ENCODE results near the gene KIN.
"Not testable (repeated sequence)": the region's sequence is repeated elsewhere in the genome, so short reads cannot be mapped to it uniquely, and the experiment has no call there.

The KIN gene

DNA sequence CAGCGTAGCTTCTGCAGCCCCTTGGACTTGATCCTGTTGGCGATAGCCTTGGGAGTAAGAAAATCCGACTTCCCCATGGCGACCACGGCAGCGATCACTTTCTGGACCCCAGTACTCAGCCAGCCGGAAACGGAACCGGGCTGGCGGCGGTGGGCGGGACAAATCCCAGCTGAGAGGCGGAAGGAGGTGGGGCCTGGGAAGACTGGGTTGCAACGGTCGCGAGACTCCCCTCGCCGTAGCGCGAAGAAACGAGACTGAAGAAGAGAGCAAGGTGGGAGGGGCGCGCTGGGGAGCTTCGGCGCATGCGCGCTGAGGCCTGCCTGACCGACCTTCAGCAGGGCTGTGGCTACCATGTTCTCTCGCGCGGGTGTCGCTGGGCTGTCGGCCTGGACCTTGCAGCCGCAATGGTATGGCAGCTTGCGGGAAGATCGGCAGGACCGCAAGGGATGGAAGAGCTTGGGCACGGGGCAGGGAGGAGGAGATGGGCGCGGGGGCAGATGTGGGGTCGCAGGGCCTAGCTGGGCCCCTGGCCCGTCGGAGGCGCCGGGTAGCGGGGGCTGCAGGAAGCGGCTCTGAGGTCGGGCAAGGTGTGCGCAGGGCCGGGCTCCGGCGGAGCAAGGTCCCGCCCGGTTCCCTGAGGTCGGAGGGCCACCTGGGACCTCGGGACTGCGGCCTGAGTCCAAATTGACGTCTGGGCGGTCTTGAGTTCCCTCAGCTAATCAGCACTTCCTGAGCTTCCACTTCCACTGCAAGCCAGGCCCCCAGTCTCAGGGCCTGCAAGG, at the start of gene KIN, which contains the start of gene ATP5F1C:
KIN (minus strand) TSS at position 137 of the 782 bp plus-strand sequence; CDS start at position 77, 60 bp downstream.
ATP5F1C (plus strand) TSS at position 321 of the 782 bp plus-strand sequence; CDS start at position 352, 31 bp downstream.
- in situ Hi-C loops (cut with MboI; ENCODE audit: low sequenced_read_pairs), result no loop called here

DNA sequence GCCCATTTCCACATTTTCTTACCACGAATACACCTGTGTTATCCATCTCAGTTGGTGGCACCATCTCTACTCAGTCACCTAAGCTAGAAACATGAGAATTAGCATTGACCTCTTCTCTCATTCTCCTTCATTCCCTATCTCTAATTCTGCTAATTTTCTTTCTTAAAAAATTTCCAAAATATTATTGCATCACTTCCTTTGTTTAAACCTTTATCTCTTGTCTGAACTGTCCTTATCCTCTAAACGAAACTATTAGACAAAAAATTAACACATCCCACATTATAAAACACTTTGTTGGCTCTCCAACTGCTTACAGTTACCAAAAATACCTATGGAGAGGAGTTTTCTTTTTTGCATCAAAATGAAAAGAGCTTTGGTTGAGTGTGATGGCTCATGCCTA, 48.8 kb upstream of the KIN start:
- in situ Hi-C loops (cut with MboI; ENCODE audit: low sequenced_read_pairs), result no loop called here

- in situ Hi-C loops (cut with MboI; ENCODE audit: low sequenced_read_pairs), result no loop called here
These were observed 46.5 kb upstream of the KIN start for GRCh38 chr10:7834262-7834661.

GRCh38 chr10:7833210-7833609, 45.4 kb upstream of the KIN start:
- in situ Hi-C loops (cut with MboI; ENCODE audit: low sequenced_read_pairs), result no loop called here

GRCh38 chr10:7832060-7832459, 44.3 kb upstream of the KIN start:
- in situ Hi-C loops (cut with MboI; ENCODE audit: low sequenced_read_pairs), result no loop called here

GRCh38 chr10:7829289-7829834, 41.6 kb upstream of the KIN start:
- in situ Hi-C loops (cut with MboI; ENCODE audit: low sequenced_read_pairs), result no loop called here

DNA sequence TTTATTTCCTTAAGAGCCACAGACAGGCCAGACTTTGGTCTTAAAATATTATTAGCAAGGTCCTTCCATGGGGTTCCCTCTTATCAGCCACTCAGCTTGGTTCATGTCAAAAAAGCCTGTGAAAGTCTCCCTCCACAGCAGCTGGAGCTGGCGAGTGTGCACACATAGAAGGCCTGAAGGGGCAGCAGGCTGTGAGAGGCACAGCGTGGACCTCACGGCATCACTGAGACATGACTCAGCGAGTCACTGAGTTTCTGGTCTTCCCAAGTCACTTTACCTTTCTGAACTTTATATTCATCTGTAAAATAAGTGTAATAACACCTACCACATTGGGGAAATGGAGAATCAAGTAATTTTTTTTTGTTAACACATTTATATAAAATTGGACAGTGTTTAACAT, 39.2 kb upstream of the KIN start:
- in situ Hi-C loops (cut with MboI; ENCODE audit: low sequenced_read_pairs), result no loop called here

- in situ Hi-C loops (cut with MboI; ENCODE audit: low sequenced_read_pairs), result no loop called here
These were observed 36.5 kb upstream of the KIN start for GRCh38 chr10:7824251-7824650.

DNA sequence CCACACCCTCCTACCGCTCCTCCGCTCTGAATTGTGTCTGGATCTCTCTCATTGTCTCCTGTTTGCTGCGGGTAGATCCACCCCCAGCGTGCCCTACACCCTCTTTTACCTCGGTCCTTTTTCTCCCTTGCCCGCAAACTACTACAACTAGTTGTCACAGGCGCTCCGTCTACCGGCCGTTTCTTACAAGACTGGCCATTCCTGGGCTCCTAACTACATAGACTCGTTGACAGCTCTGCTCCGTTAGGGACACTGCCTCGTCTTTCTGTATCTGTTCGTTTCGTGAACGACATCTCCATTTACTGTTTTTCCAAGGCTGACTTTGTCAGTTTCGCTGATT, 31.3 kb upstream of the KIN start:
- in situ Hi-C loops (cut with MboI; ENCODE audit: low sequenced_read_pairs), result no loop called here

DNA sequence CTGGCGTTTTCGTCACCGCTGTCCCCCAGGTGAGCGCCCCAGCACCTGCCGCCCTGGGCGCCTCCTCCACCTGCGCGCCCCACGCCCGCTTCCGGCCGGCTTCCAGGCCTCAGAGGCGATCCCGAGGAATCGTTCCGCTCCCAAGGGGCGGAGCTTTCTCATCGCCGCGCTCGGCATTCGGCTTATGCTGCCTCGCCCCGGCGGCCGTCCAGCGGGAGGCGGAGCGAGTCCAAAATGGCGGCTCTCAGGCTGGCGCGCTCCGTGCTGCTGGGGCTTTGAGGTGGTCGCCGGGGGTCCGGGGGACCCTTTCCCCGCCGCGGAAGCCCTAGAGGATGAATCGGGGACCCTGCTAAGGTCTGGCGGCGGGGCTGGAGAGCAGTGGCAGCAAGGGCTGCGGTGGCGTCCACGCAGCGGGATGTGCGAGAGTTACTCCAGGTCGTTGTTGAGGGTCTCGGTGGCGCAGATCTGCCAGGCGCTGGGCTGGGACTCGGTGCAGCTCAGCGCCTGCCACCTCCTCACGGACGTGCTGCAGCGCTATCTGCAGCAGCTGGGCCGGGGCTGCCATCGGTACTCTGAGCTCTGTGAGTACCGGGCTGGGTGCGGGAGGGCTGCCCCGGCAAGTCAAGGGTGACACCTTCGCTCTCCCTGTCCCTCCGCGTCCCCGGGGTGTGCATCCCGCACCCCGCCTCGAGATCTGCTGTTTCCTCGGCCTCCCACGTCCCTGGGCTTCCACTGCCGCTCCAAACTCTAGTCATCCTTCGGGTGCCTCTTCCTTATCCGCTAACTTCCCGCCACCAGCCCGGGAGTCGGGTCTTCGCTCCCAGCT, 30.7 kb upstream of the KIN start, which contains the start of gene TAF3:
TAF3 (plus strand) TSS at position 211 of the 826 bp plus-strand sequence; CDS start at position 416, 205 bp downstream.
- in situ Hi-C loops (cut with MboI; ENCODE audit: low sequenced_read_pairs), result no loop called here

- in situ Hi-C loops (cut with MboI; ENCODE audit: low sequenced_read_pairs), result no loop called here
These were observed 30.1 kb upstream of the KIN start for GRCh38 chr10:7817984-7818294.

DNA sequence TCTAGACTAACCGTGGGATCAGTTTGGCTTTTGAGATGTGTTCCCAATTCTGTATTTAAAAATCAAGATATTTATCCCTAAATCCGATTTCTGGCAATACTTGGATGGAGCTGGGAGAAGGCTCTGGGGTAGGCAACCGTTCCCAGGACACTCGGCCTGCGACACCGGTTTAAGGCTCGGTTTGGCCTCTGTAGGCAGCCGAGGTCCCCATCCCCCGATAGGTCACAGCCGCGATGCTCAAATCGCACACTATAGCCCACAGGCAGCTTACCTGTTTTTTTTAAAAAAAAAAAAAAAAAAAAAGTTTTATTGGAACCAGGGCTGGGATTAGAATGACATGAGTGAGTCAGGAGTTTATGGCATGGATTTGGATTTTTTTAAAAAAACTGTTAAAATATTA, 29.8 kb upstream of the KIN start:
- in situ Hi-C loops (cut with MboI; ENCODE audit: low sequenced_read_pairs), result no loop called here

- in situ Hi-C loops (cut with MboI; ENCODE audit: low sequenced_read_pairs), result no loop called here
These were observed 25.7 kb upstream of the KIN start for GRCh38 chr10:7813481-7813880.

GRCh38 chr10:7811743-7812142, 23.9 kb upstream of the KIN start:
- in situ Hi-C loops (cut with MboI; ENCODE audit: low sequenced_read_pairs), result not testable (repeated sequence)

DNA sequence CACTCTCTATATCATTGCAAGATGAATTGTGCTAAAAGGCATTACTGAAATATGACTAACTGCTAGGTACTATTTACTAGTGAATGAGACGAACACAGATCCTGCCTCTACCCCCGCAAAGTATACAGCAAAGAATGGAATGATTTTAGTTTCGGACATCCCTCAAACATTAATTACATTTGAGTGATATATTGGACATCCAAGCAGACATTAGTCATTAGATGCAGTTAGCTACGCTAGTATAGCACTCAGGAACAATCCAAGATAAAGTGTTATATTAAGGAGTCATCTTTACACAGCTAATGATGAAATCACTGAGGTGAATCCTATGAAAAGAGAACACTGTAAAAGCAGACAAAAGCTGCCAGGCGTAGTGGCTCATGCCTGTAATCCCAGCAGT, 23.2 kb upstream of the KIN start:
- in situ Hi-C loops (cut with MboI; ENCODE audit: low sequenced_read_pairs), result no loop called here

DNA sequence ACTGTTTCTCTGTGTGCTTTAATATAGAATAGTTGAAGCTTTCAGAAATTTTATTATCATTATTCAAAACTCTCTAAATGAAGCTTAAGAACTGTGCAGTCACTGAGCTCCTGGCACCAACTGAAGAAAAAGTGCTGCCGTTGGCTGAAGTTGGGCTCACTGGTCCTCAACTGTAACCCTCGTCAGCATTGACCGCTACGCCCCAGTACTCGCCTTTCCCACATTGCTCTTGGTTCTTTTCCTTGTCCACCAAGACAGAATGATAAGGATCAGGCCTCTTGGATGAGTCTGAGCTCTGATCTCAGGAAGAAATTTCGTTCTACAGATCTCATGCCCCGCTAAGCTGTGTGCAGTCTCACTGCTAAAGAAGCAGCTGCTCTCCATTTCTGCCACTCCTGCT, 22.6 kb upstream of the KIN start:
- in situ Hi-C loops (cut with MboI; ENCODE audit: low sequenced_read_pairs), result no loop called here

DNA sequence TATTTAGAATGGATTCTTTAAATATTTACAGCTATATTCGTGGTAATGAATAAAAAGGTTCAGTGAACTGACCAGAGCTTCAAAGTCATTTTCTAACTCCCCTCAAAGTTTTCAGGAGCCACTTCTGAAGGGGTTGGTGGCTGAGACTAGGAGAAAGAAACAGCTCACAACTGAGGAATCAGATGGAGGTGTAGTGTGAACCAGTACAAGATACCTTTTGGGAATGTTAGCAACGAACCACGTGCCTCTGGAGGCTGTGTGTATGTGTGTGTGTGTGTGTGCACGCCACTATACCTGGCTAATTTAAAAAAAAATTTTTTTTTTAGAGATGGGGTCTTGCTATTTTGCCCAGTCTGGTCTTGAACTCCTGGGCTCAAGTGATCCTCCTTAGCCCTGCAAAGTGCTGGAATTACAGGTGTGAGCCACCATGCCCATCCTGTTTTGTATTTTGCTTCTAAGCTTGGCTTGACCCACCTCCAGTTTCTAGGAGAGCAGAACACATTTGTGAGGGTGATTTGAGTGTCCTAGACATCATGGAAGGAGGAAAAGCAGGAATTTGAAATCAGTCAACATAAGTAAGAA, 21.0 kb upstream of the KIN start:
- in situ Hi-C loops (cut with MboI; ENCODE audit: low sequenced_read_pairs), result no loop called here

DNA sequence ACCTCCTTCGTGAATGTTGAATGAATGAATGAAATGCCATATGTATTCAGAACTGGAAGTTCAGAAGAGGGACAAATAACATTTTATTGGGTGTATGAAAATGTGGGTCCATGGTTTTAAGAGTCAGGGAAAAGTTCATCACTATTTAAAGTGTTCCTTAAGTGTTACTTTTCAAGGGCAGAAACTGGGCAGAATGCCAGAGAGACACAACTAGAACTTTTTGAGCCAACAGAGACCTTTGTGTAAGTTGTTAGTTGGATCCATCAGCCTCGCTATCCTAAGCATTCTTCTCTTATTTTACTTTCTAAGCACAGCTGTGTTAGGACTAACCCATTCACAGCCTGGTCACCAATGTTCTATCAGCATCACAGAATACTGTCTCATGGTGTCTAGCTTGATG, 16.9 kb upstream of the KIN start:
- in situ Hi-C loops (cut with MboI; ENCODE audit: low sequenced_read_pairs), result no loop called here

DNA sequence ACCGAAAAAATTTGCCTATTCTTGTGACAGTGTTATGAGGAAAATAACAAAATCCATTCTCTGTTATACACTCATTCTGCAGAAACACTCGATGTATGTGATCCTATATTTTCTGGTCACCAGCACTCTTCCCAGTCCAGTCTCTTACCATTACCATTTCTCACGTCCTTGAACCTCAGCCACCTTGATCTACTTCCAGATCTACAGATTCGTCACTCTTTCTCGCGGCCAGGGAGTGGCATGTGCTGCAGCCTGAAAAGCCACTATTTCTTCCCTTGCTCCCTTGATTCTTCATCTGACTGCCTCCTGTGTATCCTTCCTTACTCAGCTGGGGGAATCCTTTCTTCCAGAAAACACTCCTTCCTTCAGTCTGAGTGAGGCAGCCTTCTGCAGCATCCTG, 16.4 kb upstream of the KIN start:
- in situ Hi-C loops (cut with MboI; ENCODE audit: low sequenced_read_pairs), result no loop called here

GRCh38 chr10:7802606-7803005, 14.8 kb upstream of the KIN start:
- in situ Hi-C loops (cut with MboI; ENCODE audit: low sequenced_read_pairs), result no loop called here

DNA sequence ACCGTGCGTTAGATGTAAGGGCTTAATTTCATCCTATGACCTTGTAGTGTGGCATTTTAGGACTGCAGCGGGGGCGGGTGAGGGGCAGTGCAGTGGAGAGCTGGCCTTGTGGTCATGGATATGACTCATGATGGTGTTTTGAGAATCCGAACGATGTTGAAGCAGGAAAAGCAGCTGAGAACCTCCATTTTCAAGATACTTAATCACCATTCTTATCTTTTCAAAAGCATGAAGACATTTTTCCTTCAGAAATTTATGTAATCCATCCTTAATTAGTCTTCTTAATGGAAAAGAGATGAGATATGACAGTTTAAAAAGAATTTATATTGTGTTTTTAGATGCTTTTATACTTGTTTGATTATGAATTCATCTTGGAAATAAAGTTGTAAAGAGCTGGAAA, 9.8 kb upstream of the KIN start:
- in situ Hi-C loops (cut with MboI; ENCODE audit: low sequenced_read_pairs), result no loop called here

DNA sequence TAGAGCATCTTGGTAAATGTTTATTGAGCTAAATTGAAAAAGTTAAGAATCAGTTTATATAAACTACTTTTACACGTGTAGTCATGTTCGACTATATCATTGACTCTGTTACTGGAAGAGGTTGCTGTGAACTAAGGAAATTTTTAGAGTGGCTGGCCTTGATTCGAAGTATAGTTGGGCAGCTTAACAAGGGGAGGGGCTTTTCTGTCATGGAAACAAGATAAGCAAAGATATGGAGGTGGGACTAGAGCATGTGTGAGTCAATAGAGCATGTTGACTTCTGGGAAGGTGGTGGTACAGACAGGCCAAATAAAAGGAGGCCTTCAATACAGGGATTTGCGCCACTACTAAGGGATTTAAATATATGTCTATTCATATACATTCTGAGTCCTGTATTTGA, 7.8 kb upstream of the KIN start:
- in situ Hi-C loops (cut with MboI; ENCODE audit: low sequenced_read_pairs), result no loop called here

All from HL-60/S4 (cell line).